K562 (cell line): ENCODE data around the gene TDRD12. TPM values are rescaled to one million over a fixed set of nuclear protein-coding genes. Genes with fewer than 3 reads are reported as not detected.

Experiments used
- BCL6 ChIP-seq: fragments of 250-450 bp; sonication (Bioruptor Pico); IDR thresholded peaks from 2 replicates; pipeline ENCODE4 v1.4.0; 2020
- CTCFL ChIP-seq: IDR thresholded peaks from 2 replicates; pipeline ENCODE4 v1.6.1; 2011; ENCODE audit warnings: borderline replicate concordance, low read depth, mild to moderate bottlenecking, moderate library complexity, low read length; ENCODE audit not compliant: insufficient read depth, poor library complexity, severe bottlenecking
- CXXC5 ChIP-seq: fragments of 250-450 bp; sonication (Bioruptor Pico); IDR thresholded peaks from 2 replicates; pipeline ENCODE4 v1.8.0; 2022; ENCODE audit warnings: inconsistent platforms, mild to moderate bottlenecking, moderate library complexity
- DDX20 ChIP-seq: fragments of 450-650 bp; IDR thresholded peaks from 2 replicates; pipeline ENCODE4 v1.6.1; 2016; ENCODE audit warnings: missing genetic modification characterization, low read depth, mild to moderate bottlenecking, missing compliant biosample characterization, moderate library complexity
- ELF4 ChIP-seq: fragments of 450-650 bp; formaldehyde crosslinking; IDR thresholded peaks from 2 replicates; pipeline ENCODE4 v1.4.0; 2022; ENCODE audit warnings: missing genetic modification characterization
- HDAC8 ChIP-seq: fragments of 450-650 bp; IDR thresholded peaks from 2 replicates; pipeline ENCODE4 v1.6.1; 2016; ENCODE audit warnings: mild to moderate bottlenecking, missing genetic modification characterization, moderate library complexity, missing compliant biosample characterization
- HLTF ChIP-seq: fragments of 450-650 bp; IDR thresholded peaks from 2 replicates; pipeline ENCODE4 v1.6.1; 2016
- IRF9 ChIP-seq: fragments of 450-650 bp; IDR thresholded peaks from 2 replicates; pipeline ENCODE4 v1.6.1; 2016; ENCODE audit warnings: missing biosample characterization, missing genetic modification characterization
- KAT2B ChIP-seq: IDR thresholded peaks from one replicate; pipeline ENCODE4 v1.6.1; 2012; ENCODE audit warnings: low read depth, mild to moderate bottlenecking, control low read depth, inconsistent platforms, low read length, moderate library complexity
- L3MBTL2 ChIP-seq: fragments of 450-650 bp; IDR thresholded peaks from 2 replicates; pipeline ENCODE4 v1.6.1; 2016; ENCODE audit warnings: mild to moderate bottlenecking, moderate library complexity
- MEF2D ChIP-seq: conservative IDR thresholded peaks from 2 replicates; pipeline ENCODE4 v1.6.1; 2016; ENCODE audit warnings: low read depth, missing genetic modification characterization, missing compliant biosample characterization
- POLR3A ChIP-seq: IDR thresholded peaks from 2 replicates; pipeline ENCODE4 v1.6.1; 2011; ENCODE audit warnings: borderline replicate concordance, mild to moderate bottlenecking, moderate library complexity; ENCODE audit not compliant: insufficient read length, insufficient read depth; ENCODE audit errors: extremely low read depth
- PYGO2 ChIP-seq: fragments of 450-650 bp; IDR thresholded peaks from 2 replicates; pipeline ENCODE4 v1.6.1; 2016; ENCODE audit warnings: mild to moderate bottlenecking, missing genetic modification characterization, moderate library complexity, missing compliant biosample characterization
- RFX7 ChIP-seq: fragments of 250-450 bp; sonication (Bioruptor Pico); IDR thresholded peaks from 2 replicates; pipeline ENCODE4 v1.5.1; 2021; ENCODE audit warnings: mild to moderate bottlenecking
- TCFL5 ChIP-seq: fragments of 250-450 bp; sonication (Bioruptor Pico); conservative IDR thresholded peaks from 2 replicates; pipeline ENCODE4 v1.6.1; 2021; ENCODE audit warnings: mild to moderate bottlenecking, moderate library complexity, matching md5 sums
- TEAD1 ChIP-seq, 2 experiments: fragments of 450-650 bp in 1 of 2; sonication (generic) in 1 of 2; formaldehyde crosslinking; IDR thresholded peaks; 2 replicates each; pipeline versions ENCODE4 v1.4.0 to v1.8.0; 2020 to 2022; ENCODE audit warnings: mild to moderate bottlenecking in 2 of 2, missing genetic modification reagents in 1 of 2
- TEAD2 ChIP-seq: fragments of 450-650 bp; IDR thresholded peaks from 2 replicates; pipeline ENCODE4 v1.6.1; 2016; ENCODE audit warnings: missing genetic modification characterization, control low read depth, missing compliant biosample characterization
- TFAM ChIP-seq: fragments of 250-450 bp; sonication (Bioruptor Pico); conservative IDR thresholded peaks from 2 replicates; pipeline ENCODE4 v1.5.0; 2021; ENCODE audit warnings: mild to moderate bottlenecking, moderate library complexity
- ZBTB2 ChIP-seq: fragments of 450-650 bp; IDR thresholded peaks from 2 replicates; pipeline ENCODE4 v1.6.1; 2016; ENCODE audit warnings: antibody characterized with exemption
- ZKSCAN8 ChIP-seq: fragments of 200-800 bp; sonication (Bioruptor generic); IDR thresholded peaks from 2 replicates; pipeline ENCODE4 v1.6.1; 2016; ENCODE audit warnings: missing genetic modification characterization, missing compliant biosample characterization
- ZNF324 ChIP-seq: fragments of 250-450 bp; sonication (Bioruptor Pico); IDR thresholded peaks from 2 replicates; pipeline ENCODE4 v1.4.0; 2020; ENCODE audit warnings: mild to moderate bottlenecking
- ZNF347 ChIP-seq: fragments of 450-650 bp; formaldehyde crosslinking; IDR thresholded peaks from 2 replicates; pipeline ENCODE4 v1.4.0; 2020; ENCODE audit warnings: low read depth, mild to moderate bottlenecking, moderate library complexity
- ZNF444 ChIP-seq: fragments of 250-450 bp; sonication (Bioruptor Pico); IDR thresholded peaks from 2 replicates; pipeline ENCODE4 v1.4.0; 2020; ENCODE audit warnings: mild to moderate bottlenecking, moderate library complexity
- ZNF507 ChIP-seq: conservative IDR thresholded peaks from 2 replicates; pipeline ENCODE4 v1.6.1; 2017; ENCODE audit warnings: missing genetic modification characterization, missing compliant biosample characterization
- ZNF589 ChIP-seq: fragments of 200-800 bp; sonication (Bioruptor generic); IDR thresholded peaks from 2 replicates; pipeline ENCODE4 v1.6.1; 2016; ENCODE audit warnings: low read depth, missing genetic modification characterization, missing compliant biosample characterization
- polyA plus RNA-seq, 8 experiments: library from polyadenylated mRNA; depleted of rRNA in 4 of 8; stranded (reverse) in 5 of 8; unstranded in 3 of 8; fragments of >200 nt; fragmentation: Nextera tagmentation in 2 of 8; fragmentation: Illumina TruSeq in 1 of 8; extraction: Ambion mirVana in 2 of 8; extraction: Trizol in 1 of 8; gene quantifications; 2 replicates each; pipeline versions ENCODE4 v1.2.1 to v1.2.3, GENCODE V29; 2011 to 2014; ENCODE audit warnings: inconsistent platforms in 1 of 8, missing spikeins in 1 of 8
- total RNA-seq, 7 experiments: library from RNA; depleted of rRNA in 6 of 7; stranded (reverse); fragments of >200 nt in 6 of 7; fragmentation: Illumina TruSeq in 2 of 7; extraction: Trizol in 2 of 7; gene quantifications; 2 replicates each; pipeline versions ENCODE4 v1.2.1 to v1.2.3, GENCODE V29; 2011 to 2021; ENCODE audit warnings: low replicate concordance in 1 of 7

The TDRD12 gene
- total and polyA plus RNA-seq, 9 of the 15 experiments (the other 6 are each of a cell fraction or from before 2014, with no cell fraction given): 0.03 TPM; not detected in 8

DNA sequence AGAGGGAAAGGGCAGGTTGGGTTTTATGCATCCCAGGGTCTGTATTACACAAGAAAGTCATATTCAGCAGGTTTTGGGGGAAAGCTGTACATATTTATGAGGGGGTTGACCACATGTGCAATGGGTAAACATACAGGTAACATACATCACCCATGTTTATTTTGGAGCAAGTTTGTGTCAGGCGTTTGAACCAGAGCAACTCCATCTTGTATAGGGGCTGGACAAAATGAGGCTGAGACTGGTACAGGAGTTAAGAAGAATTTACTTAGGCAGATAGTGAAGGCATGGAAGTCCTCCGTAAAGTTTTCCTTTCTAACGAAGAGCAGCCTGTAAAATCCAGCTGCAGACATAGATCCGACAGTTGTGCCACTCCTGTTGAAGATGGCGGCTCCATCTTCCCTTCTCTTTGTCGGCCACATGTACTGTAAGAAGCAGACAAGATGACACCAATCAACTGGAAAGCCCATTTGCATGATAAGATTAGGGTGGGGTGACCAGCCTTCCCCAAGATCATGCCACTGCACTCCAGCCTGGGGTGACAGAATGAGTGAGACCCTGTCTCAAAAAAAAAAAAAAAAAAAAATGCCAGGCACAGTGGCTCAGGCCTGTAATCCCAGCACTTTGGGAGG is 32.6 kb upstream of the TDRD12 start (continued):
- TF ChIP-seq TEAD1 (CRISPR knock-in tag; IDR thresholded peaks at IDR 0.05) (peak in 1 of 2 experiments; percentile 91; a peak in 2 of 4 replicates), ZNF324 (CRISPR knock-in tag) (peak; percentile 45; the same call in 1 of the 2 replicates), TCFL5 (CRISPR knock-in tag) (peak; percentile 80), ZKSCAN8 (CRISPR knock-in tag) (peak; percentile 78), CXXC5 (CRISPR knock-in tag) (peak; percentile 88), ZNF507 (tag) (0 out of 2 replicates have a peak, but pooled peaks have one; percentile 27), CTCFL (no peak), KAT2B (no peak), TFAM (CRISPR knock-in tag) (no peak), MEF2D (peak; percentile 93), ZNF589 (peak; percentile 86), ZNF347 (peak; percentile 78; the same call in 1 of the 2 replicates), DDX20 (tag) (peak; percentile 92), TEAD2 (tag) (peak; percentile 79; the same call in 1 of the 2 replicates), PYGO2 (peak; percentile 93), L3MBTL2 (0 out of 2 replicates have a peak, but pooled peaks have one; percentile 11), RFX7 (CRISPR knock-in tag) (peak; percentile 60; the same call in 1 of the 2 replicates), ELF4 (CRISPR knock-in tag) (peak; percentile 85; the same call in 1 of the 2 replicates), BCL6 (peak; percentile 81; the same call in 1 of the 2 replicates), IRF9 (peak; percentile 95), HLTF (no peak), HDAC8 (tag) (peak; percentile 81), POLR3A (no peak), ZNF444 (CRISPR knock-in tag) (peak; percentile 86), ZBTB2 (peak; percentile 14; the same call in 1 of the 2 replicates)
